GM23338 (cell line): Measurements from ENCODE around the gene CRYAA. TPM values are rescaled to one million over a fixed set of nuclear protein-coding genes. Genes with fewer than 3 reads are reported as not detected.

Experiments used
- ETS1 ChIP-seq: IDR thresholded peaks from 2 replicates; pipeline ENCODE4 v1.6.1; 2016; ENCODE audit warnings: antibody characterized with exemption
- EZH2 ChIP-seq: fragments of 200-600 bp; sonication (generic); IDR thresholded peaks from one replicate; pipeline ENCODE4 v1.8.0; 2017; ENCODE audit warnings: antibody characterized with exemption, mild to moderate bottlenecking, low read depth; ENCODE audit not compliant: unreplicated experiment
- EZH2phosphoT487 ChIP-seq: fragments of 200-600 bp; sonication (generic); IDR thresholded peaks from one replicate; pipeline ENCODE4 v1.8.1; 2018; ENCODE audit warnings: antibody characterized with exemption; ENCODE audit not compliant: unreplicated experiment
- JUNB ChIP-seq: IDR thresholded peaks from one replicate; pipeline ENCODE4 v1.6.1; 2016; ENCODE audit warnings: antibody characterized with exemption; ENCODE audit not compliant: unreplicated experiment
- NANOG ChIP-seq: IDR thresholded peaks from 2 replicates; pipeline ENCODE4 v1.6.1; 2016; ENCODE audit warnings: antibody characterized with exemption, borderline replicate concordance
- STAT1 ChIP-seq: IDR thresholded peaks from one replicate; pipeline ENCODE4 v1.6.1; 2016; ENCODE audit warnings: antibody characterized with exemption; ENCODE audit not compliant: unreplicated experiment
- ZNF114 ChIP-seq: fragments of 250-450 bp; sonication (Bioruptor Pico); IDR thresholded peaks from 2 replicates; pipeline ENCODE4 v1.5.0; 2020; ENCODE audit warnings: mild to moderate bottlenecking, moderate library complexity
- ZNF462 ChIP-seq: fragments of 250-450 bp; sonication (Bioruptor Pico); IDR thresholded peaks from 2 replicates; pipeline ENCODE4 v1.5.0; 2020; ENCODE audit warnings: mild to moderate bottlenecking, moderate library complexity
- polyA plus RNA-seq: library from polyadenylated mRNA; unstranded; fragments of >200 nt; fragmentation: Nextera tagmentation; extraction: Ambion mirVana; gene quantifications from 2 replicates; pipeline ENCODE4 v1.2.1, GENCODE V29; 2016
- total RNA-seq: library from RNA; depleted of rRNA; stranded (reverse); fragments of >200 nt; shearing (Covaris generic); gene quantifications from 2 replicates; pipeline ENCODE4 v1.2.3, GENCODE V29; 2014

The CRYAA gene
- total and polyA plus RNA-seq, 2 experiments from 2014 or later = not detected

GRCh38 chr21:43194303-43195120, 25.7 kb downstream of the CRYAA start (continued):
- TF ChIP-seq ZNF462 (CRISPR knock-in tag) = no peak
- TF ChIP-seq EZH2phosphoT487 = no peak
- TF ChIP-seq EZH2 = no peak
- no peak for TF ChIP-seq ZNF114 (CRISPR knock-in tag)
- no peak for TF ChIP-seq JUNB
- TF ChIP-seq ETS1 = no peak
- TF ChIP-seq NANOG = no peak
- TF ChIP-seq STAT1 = no peak
